Inferior parietal cortex (tissue), 1 donor: ENCODE results near the gene WDHD1.
A peak's percentile ranks its signal among the peaks of the same experiment; 100 is the strongest.
"Not testable (repeated sequence)": the region's sequence is repeated elsewhere in the genome, so short reads cannot be mapped to it uniquely, and the experiment has no call there.

Experiments
- DNase-seq: peaks from one replicate; pipeline ENCODE4 v3.0.0-alpha.2; 2016; ENCODE audit errors: extremely low spot score

The WDHD1 gene, protein sequence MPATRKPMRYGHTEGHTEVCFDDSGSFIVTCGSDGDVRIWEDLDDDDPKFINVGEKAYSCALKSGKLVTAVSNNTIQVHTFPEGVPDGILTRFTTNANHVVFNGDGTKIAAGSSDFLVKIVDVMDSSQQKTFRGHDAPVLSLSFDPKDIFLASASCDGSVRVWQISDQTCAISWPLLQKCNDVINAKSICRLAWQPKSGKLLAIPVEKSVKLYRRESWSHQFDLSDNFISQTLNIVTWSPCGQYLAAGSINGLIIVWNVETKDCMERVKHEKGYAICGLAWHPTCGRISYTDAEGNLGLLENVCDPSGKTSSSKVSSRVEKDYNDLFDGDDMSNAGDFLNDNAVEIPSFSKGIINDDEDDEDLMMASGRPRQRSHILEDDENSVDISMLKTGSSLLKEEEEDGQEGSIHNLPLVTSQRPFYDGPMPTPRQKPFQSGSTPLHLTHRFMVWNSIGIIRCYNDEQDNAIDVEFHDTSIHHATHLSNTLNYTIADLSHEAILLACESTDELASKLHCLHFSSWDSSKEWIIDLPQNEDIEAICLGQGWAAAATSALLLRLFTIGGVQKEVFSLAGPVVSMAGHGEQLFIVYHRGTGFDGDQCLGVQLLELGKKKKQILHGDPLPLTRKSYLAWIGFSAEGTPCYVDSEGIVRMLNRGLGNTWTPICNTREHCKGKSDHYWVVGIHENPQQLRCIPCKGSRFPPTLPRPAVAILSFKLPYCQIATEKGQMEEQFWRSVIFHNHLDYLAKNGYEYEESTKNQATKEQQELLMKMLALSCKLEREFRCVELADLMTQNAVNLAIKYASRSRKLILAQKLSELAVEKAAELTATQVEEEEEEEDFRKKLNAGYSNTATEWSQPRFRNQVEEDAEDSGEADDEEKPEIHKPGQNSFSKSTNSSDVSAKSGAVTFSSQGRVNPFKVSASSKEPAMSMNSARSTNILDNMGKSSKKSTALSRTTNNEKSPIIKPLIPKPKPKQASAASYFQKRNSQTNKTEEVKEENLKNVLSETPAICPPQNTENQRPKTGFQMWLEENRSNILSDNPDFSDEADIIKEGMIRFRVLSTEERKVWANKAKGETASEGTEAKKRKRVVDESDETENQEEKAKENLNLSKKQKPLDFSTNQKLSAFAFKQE

DNA sequence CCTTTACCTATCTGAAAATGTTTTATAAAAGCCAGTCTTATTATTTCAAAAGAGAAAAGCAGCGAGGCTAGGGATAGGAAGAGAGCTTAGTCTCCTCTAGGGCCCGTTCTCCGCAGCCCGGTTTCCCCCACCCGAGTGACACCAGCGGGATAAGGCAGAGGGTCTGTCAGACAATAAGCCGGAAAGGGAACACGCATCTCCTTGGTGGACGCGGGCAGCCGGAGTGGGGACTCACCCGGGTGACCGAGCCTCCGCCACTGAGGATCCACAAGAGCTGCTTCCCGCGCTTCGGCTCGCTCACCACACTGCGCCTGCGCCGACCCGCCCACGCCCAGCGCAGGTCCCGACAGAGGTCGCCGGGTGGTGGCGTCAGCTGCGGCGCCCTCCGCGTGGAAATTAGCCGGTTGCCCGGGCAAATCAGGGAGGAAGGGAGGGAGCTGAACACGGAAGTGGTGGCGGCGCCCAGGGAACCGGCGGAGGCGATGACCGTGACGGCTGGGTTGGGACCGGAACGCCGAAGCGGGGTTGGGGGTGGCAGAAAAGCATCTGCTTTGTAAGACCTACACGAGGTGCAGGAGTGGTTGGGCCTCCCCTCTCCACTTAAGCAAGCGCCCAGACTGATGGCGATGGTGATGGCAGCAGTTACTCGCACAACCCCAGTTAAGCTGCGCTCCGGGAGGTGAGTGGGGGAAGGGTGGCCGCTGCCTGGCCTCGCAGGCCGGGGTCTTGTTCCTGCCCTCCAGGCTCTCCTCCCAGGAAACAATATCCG lies at the start of gene WDHD1, which contains the start of gene SOCS4:
Gene WDHD1, minus strand, starts transcription at position 307 of the 769 bp plus-strand sequence. CDS start 312 bp downstream, outside the sequence.
Gene SOCS4, plus strand, starts transcription at position 444 of the 769 bp plus-strand sequence. CDS start 15,806 bp downstream, outside the sequence.
- DNase-seq, result peak; percentile 94

DNA sequence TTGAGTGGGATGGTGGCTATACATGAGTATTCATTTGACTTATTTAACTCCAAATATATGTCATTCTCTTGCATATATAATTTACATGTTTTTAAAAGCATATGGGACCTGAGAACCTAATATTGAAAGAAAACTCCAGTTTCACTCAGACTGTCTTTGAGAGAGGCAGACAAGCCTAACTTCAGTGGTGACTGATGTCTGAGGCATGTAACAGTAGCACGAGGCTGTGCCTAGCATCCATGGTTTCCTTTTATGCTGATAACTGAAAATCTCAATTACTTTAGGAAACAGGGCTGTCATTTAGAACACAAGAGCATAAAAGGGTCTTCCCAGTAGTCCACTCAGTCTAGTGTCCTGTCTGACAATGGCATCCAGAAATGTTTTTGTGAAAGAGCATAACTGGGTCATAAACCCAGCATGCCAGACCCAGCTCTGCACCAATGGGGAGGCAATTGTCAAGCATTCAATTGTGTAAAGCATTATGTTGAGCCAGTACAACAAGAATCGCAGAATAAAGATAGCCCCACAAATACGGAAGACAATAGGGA lies 48.8 kb upstream of the WDHD1 start:
- no peak for DNase-seq

DNA sequence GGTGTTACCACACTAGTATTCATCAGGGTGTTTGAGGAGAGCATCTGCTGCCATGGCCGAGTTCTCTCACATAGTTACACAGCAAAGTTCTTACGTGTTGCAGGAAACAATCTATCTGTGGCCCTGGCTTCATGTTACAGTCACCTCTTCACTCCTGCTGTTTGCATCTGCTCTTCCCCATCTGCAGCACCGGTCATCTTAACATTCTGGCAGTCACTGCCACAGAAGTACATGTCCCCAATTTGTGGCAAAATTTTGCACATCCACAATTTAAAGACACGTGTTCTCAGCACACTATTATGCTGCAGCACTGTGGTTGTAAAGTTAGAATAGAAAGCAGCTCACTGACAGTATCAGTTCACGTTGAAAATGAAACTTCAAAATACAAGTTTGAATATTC lies 47.8 kb upstream of the WDHD1 start:
- DNase-seq, result no peak

DNA sequence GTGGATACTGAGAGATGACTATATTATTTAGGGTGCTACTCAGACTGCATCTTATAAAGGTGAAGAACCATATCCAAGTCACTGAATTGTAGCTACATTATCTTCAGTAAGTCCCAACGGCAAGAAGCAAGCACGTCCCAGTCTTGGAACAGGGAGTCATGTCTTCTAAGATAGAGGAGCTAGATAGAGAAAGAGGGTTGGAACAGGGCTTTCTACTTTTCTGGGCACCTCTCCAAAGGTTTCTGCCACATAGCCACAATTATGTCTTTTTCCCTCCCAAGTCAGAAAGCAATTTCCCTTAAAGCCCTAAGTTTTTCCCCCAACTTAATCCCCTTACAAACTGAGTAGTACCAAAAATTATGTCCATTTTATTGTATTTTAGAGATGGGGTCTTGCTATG lies 47.0 kb upstream of the WDHD1 start:
- DNase-seq, result no peak

DNA sequence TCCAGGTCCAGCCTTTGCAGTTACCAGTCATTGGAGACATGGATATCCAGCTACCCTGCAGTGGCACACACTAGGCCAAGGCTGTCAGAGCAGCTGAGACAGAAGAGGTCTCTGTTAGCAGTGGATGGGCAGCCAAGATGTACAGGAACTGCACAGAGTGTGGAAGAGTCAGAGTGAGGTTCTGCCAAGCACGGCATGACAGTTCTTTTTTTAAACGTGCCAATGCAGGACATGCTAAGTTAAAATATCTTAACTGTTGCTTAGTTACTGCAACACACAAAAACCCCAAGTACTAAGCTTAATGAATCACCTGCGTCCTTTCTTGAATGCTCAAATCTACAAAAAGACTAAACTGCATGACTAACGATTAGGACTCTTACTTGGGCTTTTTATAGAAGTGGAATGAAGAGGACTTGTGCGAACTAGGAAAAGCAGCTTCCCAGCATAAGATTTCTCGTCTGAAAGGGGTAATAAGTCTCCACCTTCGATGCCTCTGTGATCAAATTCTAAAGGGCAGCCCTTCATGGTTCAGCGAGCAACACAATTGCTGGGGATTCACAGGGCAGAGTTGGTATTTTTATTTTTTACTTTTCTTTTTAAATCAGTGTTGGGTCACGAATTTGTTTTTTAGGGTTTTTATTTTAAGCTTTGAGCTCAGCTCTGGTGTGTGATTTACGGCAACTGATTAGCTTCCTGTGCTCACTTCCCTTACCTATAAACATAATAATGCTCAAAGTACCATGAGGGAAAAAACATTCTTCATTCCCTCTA lies 45.2 kb upstream of the WDHD1 start:
- DNase-seq, result peak; percentile 71

DNA sequence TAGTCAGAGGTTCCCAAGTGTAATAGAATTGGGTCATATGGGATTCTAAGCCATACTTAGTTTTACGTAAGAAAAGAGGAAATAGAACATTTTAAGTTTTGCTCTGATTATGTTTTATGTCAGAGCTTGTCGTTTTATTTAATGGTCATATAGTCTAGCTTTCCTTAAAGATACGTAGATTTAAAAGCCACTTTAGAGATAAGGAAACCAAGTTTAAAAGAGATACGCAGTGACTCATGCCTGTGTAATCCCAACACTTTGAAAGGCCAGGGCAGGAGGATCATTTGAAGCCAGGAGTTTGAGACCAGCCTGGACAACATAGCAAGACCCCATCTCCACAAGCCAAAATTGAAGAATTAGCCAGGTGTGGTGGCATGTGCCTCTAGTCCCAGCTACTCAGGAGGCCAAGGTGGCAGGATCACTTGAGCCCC lies 44.1 kb upstream of the WDHD1 start:
- DNase-seq, result no peak

DNA sequence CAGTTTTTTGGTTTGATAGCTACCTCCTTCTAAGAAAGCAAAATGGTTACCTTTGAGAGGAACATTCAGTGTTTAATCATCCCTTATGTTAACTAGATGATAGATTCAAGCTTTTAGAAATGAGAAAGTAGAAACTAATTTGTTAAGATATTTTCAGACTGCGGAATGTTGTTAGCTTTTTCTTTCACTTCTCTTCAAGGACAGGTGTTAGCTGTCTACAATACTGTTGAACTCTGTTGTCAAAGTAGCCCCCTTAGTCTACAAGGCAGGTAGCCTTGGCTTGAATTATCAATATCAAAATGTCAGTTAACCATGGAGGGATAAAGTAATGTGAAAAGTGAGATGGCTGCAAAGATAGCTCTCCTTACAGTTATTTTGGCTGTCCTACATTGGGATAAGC lies 39.3 kb upstream of the WDHD1 start:
- no peak for DNase-seq

DNA sequence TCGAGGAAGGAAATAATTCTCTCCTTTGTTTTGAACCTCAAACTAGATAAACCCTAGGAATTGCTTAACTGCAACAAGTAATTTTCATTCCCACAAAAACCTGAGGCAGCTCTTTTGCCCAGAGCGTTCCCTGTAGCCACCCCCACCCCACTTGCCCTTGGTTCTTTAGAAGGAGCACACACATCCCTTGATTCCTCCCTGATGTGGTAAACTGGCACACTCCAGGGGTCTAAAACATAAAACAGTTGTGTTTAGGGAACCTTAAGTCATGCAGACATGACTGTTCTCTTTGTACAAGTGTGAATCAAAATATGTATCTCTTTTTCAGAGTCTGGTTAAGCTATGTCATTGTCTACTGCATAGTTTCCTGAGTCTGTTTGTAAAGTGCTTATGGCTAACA lies 38.5 kb upstream of the WDHD1 start:
- DNase-seq, result no peak

DNA sequence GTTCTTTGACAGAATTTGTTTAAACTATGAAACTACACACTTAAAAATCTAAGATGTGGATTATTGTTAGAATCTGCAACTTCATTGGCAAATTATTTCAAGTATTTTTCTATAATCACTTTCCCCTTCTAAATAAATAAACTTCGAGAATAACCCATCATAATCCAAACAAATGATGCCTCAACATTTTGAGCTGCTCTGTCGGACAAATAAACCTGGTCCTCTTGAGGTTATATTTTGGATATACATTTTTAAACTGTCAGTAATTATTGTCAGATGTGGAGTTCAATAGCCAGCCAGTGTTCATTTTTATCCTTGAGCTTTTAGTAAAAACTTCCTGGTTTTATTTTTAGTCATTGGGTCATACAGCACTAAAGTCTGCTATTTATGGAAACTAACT lies 38.0 kb upstream of the WDHD1 start:
- DNase-seq, result not testable (repeated sequence)

DNA sequence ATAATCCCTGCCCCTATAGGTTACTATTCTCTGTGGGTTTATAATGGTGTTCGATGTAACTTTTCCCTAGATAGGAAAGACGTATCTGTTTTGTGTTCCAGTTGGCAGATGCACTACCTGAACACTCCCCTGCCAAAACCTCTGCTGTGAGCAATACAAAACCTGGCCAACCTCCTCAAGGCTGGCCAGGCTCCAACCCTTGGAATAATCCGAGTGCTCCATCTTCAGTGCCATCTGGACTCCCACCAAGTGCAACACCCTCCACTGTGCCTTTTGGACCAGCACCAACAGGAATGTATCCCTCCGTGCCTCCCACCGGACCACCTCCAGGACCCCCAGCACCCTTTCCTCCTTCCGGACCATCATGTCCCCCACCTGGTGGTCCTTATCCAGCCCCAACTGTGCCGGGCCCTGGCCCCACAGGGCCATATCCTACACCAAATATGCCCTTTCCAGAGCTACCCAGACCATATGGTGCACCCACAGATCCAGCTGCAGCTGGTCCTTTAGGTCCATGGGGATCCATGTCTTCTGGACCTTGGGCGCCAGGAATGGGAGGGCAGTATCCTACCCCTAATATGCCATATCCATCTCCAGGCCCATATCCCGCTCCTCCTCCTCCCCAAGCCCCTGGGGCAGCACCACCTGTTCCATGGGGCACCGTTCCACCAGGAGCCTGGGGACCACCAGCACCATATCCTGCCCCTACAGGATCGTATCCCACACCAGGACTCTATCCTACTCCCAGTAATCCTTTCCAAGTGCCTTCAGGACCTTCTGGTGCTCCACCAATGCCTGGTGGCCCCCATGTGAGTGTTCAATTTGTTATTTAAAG lies 35.8 kb upstream of the WDHD1 start:
- DNase-seq, result no peak

DNA sequence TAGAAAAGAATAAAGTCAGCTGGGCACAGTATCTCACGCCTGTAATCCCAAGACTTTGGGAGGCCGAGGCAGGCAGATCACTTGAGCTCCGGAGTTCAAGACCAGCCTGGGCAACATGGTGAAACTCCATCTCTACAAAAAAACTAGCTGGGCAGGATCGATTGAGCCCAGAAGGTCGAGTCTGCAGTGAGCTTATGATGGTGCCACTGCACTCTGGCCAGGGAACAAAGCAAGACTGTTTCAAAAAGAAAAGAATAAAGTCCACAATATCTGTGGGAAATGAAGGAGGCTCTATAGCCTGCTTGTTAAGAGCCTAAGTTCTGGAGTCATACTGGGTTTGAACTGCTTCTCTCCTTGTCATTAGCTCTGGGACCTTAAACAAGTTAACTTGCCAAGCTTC lies 32.4 kb upstream of the WDHD1 start:
- DNase-seq, result no peak

DNA sequence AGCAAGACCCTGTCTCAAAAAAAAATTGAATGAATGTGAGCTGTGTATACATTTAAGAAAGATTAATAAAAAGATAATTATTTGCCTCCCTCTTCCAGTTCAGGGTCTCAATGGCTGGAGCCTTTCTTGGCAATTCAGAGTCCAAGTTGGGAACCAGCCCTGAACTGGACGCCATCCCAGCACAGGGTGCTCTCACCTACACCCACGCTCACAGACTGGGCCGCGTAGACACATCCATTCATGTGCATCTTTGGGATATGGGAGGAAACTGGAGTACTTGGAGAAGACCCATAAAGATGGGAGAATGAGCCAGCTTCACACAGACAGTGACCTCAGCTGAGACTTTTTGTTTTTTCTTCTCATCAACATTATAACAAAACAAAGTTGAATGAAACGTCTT lies 31.0 kb upstream of the WDHD1 start:
- no peak for DNase-seq

DNA sequence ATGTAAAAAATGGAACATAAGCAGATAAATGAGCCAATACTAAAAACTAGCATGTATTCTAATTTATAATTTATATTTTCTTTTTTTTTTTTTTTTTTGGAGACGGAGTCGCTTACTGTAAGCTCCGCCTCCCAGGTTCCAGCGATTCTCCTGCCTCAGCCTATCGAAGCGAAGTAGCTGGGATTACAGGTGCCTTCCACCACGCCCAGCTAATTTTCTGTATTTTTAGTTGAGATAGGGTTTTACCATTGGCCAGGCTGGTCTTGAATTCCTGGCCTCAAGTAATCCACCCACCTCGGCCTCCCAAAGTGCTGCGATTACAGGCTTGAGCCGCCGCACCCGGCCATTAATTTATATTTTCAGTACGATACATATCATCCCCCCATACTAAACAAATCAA lies 27.2 kb upstream of the WDHD1 start:
- no peak for DNase-seq

DNA sequence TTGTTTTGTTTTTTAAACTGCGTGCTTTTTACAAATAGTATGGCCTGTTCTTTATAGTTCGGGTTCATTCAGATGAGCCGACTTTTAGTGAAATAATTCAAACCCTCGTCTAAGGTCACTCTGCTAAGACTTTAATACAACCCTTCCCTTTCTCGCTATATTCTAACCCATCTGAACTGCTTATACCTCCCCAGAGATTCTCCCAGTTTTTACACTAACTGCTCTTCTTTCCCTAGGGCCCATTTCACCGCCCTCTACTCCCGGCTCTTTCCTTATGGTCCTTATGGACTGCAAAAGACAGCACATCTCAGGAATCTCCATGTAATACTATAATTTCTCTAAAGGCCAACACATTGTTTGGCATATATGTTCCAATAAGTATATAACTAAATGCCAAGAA lies 26.6 kb upstream of the WDHD1 start:
- DNase-seq, result no peak

DNA sequence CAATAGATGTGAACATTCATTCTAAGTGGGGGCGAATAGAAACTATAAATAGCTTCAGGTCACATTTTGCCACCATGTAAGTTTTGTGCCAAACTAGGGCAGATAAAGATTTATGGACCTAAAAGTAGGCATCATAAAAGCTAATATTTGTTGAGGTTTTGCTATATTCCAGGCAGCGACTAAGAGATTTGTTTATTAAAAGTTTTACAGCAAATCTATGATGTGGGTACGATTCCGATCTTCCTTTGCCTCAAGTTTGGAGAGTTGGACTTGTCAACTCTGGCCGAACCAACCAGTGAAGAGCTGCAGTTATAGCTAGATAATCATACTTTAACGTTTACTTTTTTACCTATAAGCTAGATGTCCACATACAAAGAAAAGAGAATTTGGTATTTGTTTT lies 26.1 kb upstream of the WDHD1 start:
- no peak for DNase-seq

DNA sequence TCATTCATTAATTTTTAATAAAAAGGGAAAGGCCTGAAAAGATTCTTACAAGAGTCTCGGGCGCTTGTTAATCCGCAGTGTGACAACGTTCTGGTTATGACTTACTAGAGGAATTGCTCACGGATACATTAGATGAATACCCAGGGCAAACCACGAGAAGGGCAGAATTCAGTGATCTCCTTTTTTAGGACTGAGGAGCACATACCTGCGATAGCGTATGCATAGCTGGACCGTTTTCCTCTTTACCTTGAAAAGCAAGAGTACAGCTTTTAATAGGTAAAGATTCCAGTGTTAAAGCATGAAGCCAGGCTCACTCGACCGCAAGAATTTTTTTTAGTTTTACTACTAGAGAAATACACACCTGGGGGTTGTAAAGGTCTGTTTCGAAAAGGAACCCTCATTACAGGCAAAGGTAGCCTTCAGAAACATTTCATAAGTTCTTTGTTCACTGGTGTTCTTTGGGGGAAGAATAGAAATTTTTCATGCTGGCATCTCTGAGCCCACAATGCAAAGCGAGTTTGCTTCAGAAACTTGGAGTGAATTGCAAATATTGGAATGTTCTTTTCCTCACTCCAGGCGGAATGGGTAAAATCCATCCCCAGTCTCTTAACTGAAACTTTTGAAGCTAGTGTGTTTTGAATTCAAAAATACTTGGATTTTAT lies 25.5 kb upstream of the WDHD1 start:
- no peak for DNase-seq

DNA sequence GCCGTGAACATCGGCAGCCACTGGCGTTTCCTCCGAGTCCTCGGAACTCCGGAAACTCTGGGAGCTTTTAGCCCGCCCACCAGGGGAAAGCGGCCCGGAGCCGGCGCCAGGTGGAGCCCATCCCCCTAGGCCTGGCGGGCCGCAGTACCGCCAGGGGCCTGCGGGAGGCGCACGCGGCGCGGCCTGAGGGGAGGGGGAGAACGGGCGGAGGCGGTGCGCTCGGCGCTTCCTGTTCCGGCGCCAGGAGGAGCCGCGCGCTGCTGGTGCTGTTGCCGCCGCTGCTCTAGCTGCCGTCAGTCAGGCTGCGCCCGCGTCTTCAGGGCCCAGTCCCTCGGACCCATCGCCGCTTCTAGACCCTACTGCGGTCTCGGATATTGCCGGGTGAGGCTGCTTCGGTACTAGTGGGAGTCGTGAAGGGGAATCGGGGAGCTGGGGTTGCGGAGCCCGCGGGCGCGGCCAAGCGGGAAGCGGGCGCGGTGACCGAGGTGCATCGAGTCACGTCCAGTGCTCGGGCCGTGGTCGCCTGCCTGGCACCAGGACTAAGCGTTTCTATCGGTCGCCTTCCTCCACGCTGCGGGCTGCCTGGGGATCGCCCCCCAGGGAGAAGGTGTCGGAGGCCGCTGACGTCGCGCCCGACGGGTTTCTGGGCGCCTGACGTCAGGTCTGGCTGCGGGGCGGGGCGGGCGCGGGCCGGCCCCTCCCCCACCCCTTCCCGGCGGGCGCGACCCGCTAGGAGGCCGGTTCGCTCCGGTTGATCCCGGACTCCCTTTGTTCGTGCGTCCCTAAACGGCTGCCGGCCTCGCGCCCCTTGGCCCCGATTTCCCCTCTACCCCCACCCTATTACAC lies 24.7 kb upstream of the WDHD1 start, which contains the start of gene MAPK1IP1L:
Gene MAPK1IP1L, plus strand, starts transcription at position 225 of the 846 bp plus-strand sequence. CDS start 10,037 bp downstream, outside the sequence.
- peak; percentile 93 for DNase-seq

DNA sequence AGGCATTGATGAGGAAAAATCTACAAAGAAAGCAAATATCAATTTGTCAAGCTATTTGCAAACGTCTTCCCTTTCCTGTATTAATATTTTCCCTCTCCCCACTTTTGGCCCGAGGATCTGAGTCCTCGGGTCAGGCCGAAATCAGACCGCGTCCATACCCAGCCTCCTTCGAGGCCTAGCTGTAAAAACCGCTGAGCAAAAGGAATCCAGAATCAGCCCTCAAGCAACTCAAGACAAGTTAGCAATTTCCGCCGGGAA lies 24.2 kb upstream of the WDHD1 start:
- no peak for DNase-seq
